Astrocyte of the spinal cord (primary cell): Measurements from ENCODE around the gene ADK.

Experiments used
- DNase-seq: peaks from one replicate; pipeline ENCODE4 v3.0.0; 2011; ENCODE audit warnings: low read depth, low spot score
- H3K4me3 ChIP-seq: 2 replicates; pipeline ENCODE4 v1.5.1; 2011; ENCODE audit warnings: low read depth, mild to moderate bottlenecking, low read length, moderate library complexity
- in situ Hi-C: cut with HindIII; loops from 2 replicates; pipeline ENCODE4 v1.10.0; 2017; ENCODE audit warnings: low sequenced_read_pairs
- TF ChIP-seq, protein P1 (sequence below): IDR thresholded peaks from 2 replicates; pipeline ENCODE4 v1.5.1; 2012; ENCODE audit warnings: low read depth, mild to moderate bottlenecking, low read length, inconsistent platforms

ADK gene

DNA sequence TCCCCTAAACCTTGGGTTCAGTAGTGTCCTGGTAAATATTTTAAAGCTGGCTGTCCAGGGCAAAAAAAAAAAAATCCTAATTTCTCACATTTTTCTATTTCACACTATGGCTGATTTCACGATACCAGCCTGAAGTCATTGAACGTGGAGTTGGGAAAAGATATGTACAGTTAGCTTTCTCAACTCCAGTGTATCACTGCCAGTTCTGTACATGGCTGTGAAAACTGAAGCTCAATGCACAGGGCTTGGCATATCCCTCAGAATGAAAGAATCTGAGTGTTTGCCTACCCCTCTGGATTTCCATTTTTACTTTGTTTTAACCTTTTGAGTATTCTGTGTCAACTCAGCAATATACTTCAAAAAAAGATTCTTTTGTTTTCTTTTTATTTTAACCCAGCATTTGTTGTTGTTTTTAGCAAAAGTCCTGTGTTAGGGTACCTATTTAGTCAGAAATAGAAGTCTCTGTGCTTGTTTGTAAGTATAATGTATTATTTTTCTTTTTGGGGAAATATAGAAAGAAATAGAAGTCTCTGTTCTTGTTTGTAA lies 274.5 kb downstream of the ADK start:
- in situ Hi-C loops: no loop called here
- H3K4me3 ChIP-seq: no peak overlapping the region
- DNase-seq: no peak
- TF ChIP-seq, protein P1, sequence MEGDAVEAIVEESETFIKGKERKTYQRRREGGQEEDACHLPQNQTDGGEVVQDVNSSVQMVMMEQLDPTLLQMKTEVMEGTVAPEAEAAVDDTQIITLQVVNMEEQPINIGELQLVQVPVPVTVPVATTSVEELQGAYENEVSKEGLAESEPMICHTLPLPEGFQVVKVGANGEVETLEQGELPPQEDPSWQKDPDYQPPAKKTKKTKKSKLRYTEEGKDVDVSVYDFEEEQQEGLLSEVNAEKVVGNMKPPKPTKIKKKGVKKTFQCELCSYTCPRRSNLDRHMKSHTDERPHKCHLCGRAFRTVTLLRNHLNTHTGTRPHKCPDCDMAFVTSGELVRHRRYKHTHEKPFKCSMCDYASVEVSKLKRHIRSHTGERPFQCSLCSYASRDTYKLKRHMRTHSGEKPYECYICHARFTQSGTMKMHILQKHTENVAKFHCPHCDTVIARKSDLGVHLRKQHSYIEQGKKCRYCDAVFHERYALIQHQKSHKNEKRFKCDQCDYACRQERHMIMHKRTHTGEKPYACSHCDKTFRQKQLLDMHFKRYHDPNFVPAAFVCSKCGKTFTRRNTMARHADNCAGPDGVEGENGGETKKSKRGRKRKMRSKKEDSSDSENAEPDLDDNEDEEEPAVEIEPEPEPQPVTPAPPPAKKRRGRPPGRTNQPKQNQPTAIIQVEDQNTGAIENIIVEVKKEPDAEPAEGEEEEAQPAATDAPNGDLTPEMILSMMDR: no peak

DNA sequence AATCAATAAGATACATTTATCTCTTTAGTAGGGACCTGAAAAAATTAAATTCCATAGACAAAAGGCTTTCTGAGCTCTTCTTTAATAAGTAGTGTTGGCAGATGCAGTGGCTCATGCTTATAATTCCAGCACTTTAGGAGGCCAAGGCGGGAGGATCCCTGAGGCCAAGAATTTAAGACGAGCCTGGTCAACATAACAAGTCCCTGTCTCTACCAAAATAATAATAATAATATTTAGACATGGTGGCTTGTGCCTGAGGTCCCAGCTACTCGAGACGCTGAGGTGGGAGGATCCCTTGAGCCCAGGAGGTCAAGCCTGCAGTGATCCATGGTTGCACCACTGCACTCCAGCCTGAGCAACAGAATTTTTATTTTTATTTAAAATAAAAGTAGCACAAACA lies 280.8 kb downstream of the ADK start:
- TF ChIP-seq, protein P1: no peak
- in situ Hi-C loops: no loop called here

DNA sequence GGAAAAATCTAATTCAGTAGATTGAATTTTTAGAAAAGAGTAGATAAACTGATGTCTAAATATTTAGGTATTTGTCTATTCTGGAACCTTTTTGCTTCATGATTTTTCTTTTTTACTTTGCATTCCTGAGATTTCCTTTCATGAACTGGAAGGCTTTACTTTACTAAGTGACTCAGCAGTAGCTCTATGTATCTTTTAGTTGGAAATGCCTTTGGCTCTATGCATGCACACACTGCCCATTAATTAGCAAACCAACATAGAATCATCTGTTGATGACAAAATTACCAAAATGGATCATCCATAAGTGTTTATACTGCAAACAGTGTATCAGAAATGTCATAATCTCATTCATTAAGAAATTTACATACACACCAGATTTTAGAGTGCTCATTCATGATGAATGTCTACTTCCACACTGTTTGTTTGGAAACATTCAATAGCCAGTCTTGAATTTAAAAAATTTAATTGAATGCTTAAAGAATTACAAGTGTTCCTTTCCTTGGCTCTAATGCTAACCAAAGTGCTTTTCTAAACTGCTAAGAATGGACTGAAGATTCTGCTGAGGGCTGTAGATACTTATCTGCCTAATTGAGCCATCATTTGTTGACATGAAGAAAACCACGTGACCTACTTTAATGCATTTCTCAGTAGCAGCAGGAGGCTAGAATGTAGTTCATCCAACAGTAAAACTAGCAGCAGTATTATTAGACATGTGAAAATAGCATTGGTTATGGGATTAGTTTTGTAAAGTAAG lies 282.0 kb downstream of the ADK start:
- no peak overlapping the region for H3K4me3 ChIP-seq
- DNase-seq: peak; percentile 60
- TF ChIP-seq, protein P1: no peak
- in situ Hi-C loops: no loop called here

More for the DNA sequence above, 280.8 kb downstream of the ADK start:
- no peak for DNase-seq
- H3K4me3 ChIP-seq: no peak overlapping the region

DNA sequence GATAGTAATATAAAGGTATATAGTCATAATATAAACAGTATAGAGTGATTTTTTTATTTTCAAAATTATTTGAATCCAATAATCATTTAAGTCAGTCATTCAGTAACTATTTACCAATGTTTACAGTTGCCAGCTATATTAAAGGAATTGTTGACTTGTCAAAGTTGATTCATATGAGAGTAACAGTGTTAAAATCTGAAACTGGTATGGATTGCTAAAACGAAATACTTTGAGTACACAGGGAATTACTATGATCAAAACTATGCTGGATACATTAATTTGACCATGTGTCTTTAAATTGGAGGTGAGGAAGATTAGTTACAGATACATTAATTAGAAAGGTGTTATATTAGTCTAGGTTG lies 282.6 kb downstream of the ADK start:
- H3K4me3 ChIP-seq: no peak overlapping the region
- in situ Hi-C loops: no loop called here
- TF ChIP-seq, protein P1: no peak
- DNase-seq: no peak

GRCh38 chr10:74433993-74434392 lies 283.0 kb downstream of the ADK start:
- DNase-seq: no peak
- H3K4me3 ChIP-seq: no peak overlapping the region
- TF ChIP-seq, protein P1: no peak
- in situ Hi-C loops: no loop called here

- in situ Hi-C loops: no loop called here
- no peak overlapping the region for H3K4me3 ChIP-seq
- TF ChIP-seq, protein P1: no peak
- no peak for DNase-seq
Measured at GRCh38 chr10:74434547-74434946, 283.5 kb downstream of the ADK start.
